CD4-positive, alpha-beta T cell treated with Interleukin-12 subunit alpha and Interleukin-12 subunit beta, for 1 hour (primary cell): ENCODE data around the gene NKPD1.
A peak's percentile ranks its signal among the peaks of the same experiment; 100 is the strongest.

Experiments used
- DNase-seq: peaks from one replicate; pipeline ENCODE4 v3.0.0-alpha.2; 2020

NKPD1 gene

GRCh38 chr19:45160870-45161737 lies at the start of gene NKPD1:
Gene NKPD1, minus strand, starts transcription at chr19:45160982. Its CDS starts 832 bp downstream, at chr19:45160150.
- DNase-seq = no peak

- no peak for DNase-seq
These were observed 45.5 kb upstream of the NKPD1 start for GRCh38 chr19:45206328-45206727.

- DNase-seq = no peak
These were observed 45.0 kb upstream of the NKPD1 start for GRCh38 chr19:45205810-45206209.

- DNase-seq = no peak
These were observed 41.9 kb upstream of the NKPD1 start for GRCh38 chr19:45202637-45203036.

- no peak for DNase-seq
These were observed 39.8 kb upstream of the NKPD1 start for GRCh38 chr19:45200568-45200967.

- no peak for DNase-seq
These were observed 35.0 kb upstream of the NKPD1 start for GRCh38 chr19:45195764-45196163.

GRCh38 chr19:45191375-45191774 lies 30.6 kb upstream of the NKPD1 start:
- no peak for DNase-seq

GRCh38 chr19:45189971-45190370 lies 29.2 kb upstream of the NKPD1 start:
- no peak for DNase-seq

GRCh38 chr19:45187421-45188100 lies 26.8 kb upstream of the NKPD1 start:
- DNase-seq = peak; percentile 63

GRCh38 chr19:45186509-45187334 lies 25.9 kb upstream of the NKPD1 start:
- DNase-seq = no peak

GRCh38 chr19:45184115-45184514 lies 23.3 kb upstream of the NKPD1 start:
- no peak for DNase-seq

GRCh38 chr19:45182758-45183157 lies 22.0 kb upstream of the NKPD1 start:
- no peak for DNase-seq

GRCh38 chr19:45180936-45181335 lies 20.2 kb upstream of the NKPD1 start:
- no peak for DNase-seq

GRCh38 chr19:45179892-45180370 lies 19.1 kb upstream of the NKPD1 start:
- DNase-seq = no peak

GRCh38 chr19:45179072-45179891 lies 18.5 kb upstream of the NKPD1 start:
- DNase-seq = peak; percentile 33

GRCh38 chr19:45178262-45179071 lies 17.7 kb upstream of the NKPD1 start, which contains the start of gene BLOC1S3:
Gene BLOC1S3, plus strand, starts transcription at chr19:45178784. Its CDS starts 513 bp downstream, at chr19:45179297.
- DNase-seq = peak; percentile 100

GRCh38 chr19:45177817-45178261 lies 17.1 kb upstream of the NKPD1 start, which contains the start of gene TRAPPC6A:
Gene TRAPPC6A, minus strand, starts transcription at chr19:45178237. Its CDS starts 19 bp downstream, at chr19:45178218.
- no peak for DNase-seq

GRCh38 chr19:45175515-45176345 lies 14.9 kb upstream of the NKPD1 start:
- no peak for DNase-seq

- DNase-seq = no peak
These were observed 13.0 kb upstream of the NKPD1 start for GRCh38 chr19:45173816-45174215.

- no peak for DNase-seq
These were observed 11.9 kb upstream of the NKPD1 start for GRCh38 chr19:45172611-45173208.
